GM12878 (cell line): ENCODE measurements around the gene CTAGE9. TPM values are rescaled to one million over a fixed set of nuclear protein-coding genes. Genes with fewer than 3 reads are reported as not detected.

Experiments used
- ASH2L ChIP-seq: fragments of 300-600, 200-600 bp; sonication (generic); IDR thresholded peaks from 2 replicates; pipeline ENCODE4 v1.6.1; 2017; ENCODE audit warnings: low read depth, mild to moderate bottlenecking, borderline replicate concordance
- CBFB ChIP-seq: IDR thresholded peaks from 2 replicates; pipeline ENCODE4 v1.6.1; 2016; ENCODE audit warnings: antibody characterized with exemption, low read depth
- CBX3 ChIP-seq: fragments of 200-600 bp; sonication (generic); IDR thresholded peaks from 2 replicates; pipeline ENCODE4 v1.6.1; 2016; ENCODE audit warnings: low read depth, borderline replicate concordance
- DPF2 ChIP-seq: fragments of 450-650 bp; IDR thresholded peaks from 2 replicates; pipeline ENCODE4 v1.6.1; 2017; ENCODE audit warnings: mild to moderate bottlenecking
- GATAD2B ChIP-seq: fragments of 450-650 bp; conservative IDR thresholded peaks from 2 replicates; pipeline ENCODE4 v1.6.1; 2017; ENCODE audit warnings: low read depth, mild to moderate bottlenecking, moderate library complexity
- HDAC6 ChIP-seq: fragments of 200-600 bp; sonication (generic); IDR thresholded peaks from one replicate; pipeline ENCODE4 v1.8.0; 2017; ENCODE audit warnings: antibody characterized with exemption; ENCODE audit not compliant: unreplicated experiment
- MEF2A ChIP-seq: IDR thresholded peaks from 2 replicates; pipeline ENCODE4 v1.6.1; 2011; ENCODE audit warnings: low read depth, mild to moderate bottlenecking, low read length, moderate library complexity; ENCODE audit not compliant: insufficient read depth
- MEF2B ChIP-seq: fragments of 450-650 bp; IDR thresholded peaks from 2 replicates; pipeline ENCODE4 v1.6.1; 2018; ENCODE audit warnings: mild to moderate bottlenecking, moderate library complexity; ENCODE audit not compliant: partially characterized antibody, poor library complexity, severe bottlenecking
- NFYB ChIP-seq: IDR thresholded peaks from 2 replicates; pipeline ENCODE4 v1.6.1; 2011; ENCODE audit warnings: low read depth, mild to moderate bottlenecking, low read length, improper control_type of control experiment, moderate library complexity; ENCODE audit not compliant: insufficient read depth
- NR2C1 ChIP-seq: fragments of 450-650 bp; IDR thresholded peaks from 2 replicates; pipeline ENCODE4 v1.6.1; 2017; ENCODE audit warnings: antibody characterized with exemption, mild to moderate bottlenecking, moderate library complexity
- PBX3 ChIP-seq: IDR thresholded peaks from 2 replicates; pipeline ENCODE4 v1.6.1; 2011; ENCODE audit warnings: mild to moderate bottlenecking, low read depth, low read length, moderate library complexity; ENCODE audit not compliant: insufficient replicate concordance
- POLR2AphosphoS2 ChIP-seq: IDR thresholded peaks from 2 replicates; pipeline ENCODE4 v1.6.1; 2011; ENCODE audit warnings: low read depth, mild to moderate bottlenecking, low read length, improper control_type of control experiment, moderate library complexity
- RELA ChIP-seq: fragments of 450-650 bp; IDR thresholded peaks from 2 replicates; pipeline ENCODE4 v1.8.0; 2014; ENCODE audit warnings: borderline replicate concordance; ENCODE audit not compliant: partially characterized antibody
- RELB ChIP-seq: fragments of 450-650 bp; IDR thresholded peaks from 2 replicates; pipeline ENCODE4 v1.6.1; 2017; ENCODE audit warnings: low read depth, mild to moderate bottlenecking, moderate library complexity
- SP1 ChIP-seq: IDR thresholded peaks from one replicate; pipeline ENCODE4 v1.6.1; 2011; ENCODE audit warnings: low read depth, low read length
- SREBF1 ChIP-seq: IDR thresholded peaks from 2 replicates; pipeline ENCODE4 v1.6.1; 2012; ENCODE audit warnings: mild to moderate bottlenecking, low read length
- TAF1 ChIP-seq: IDR thresholded peaks from 2 replicates; pipeline ENCODE4 v1.6.1; 2011; ENCODE audit warnings: mild to moderate bottlenecking, low read depth, low read length, borderline replicate concordance
- ZNF274 ChIP-seq: IDR thresholded peaks from one replicate; pipeline ENCODE4 v1.8.0; 2011; ENCODE audit not compliant: insufficient read length, insufficient read depth
- ZNF592 ChIP-seq: fragments of 450-650 bp; IDR thresholded peaks from 2 replicates; pipeline ENCODE4 v1.6.1; 2017; ENCODE audit warnings: mild to moderate bottlenecking, moderate library complexity
- ZNF687 ChIP-seq: fragments of 450-650 bp; IDR thresholded peaks from 2 replicates; pipeline ENCODE4 v1.6.1; 2017; ENCODE audit warnings: mild to moderate bottlenecking, moderate library complexity
- ZSCAN29 ChIP-seq: fragments of 450-650 bp; IDR thresholded peaks from 2 replicates; pipeline ENCODE4 v1.6.1; 2017; ENCODE audit warnings: mild to moderate bottlenecking, moderate library complexity
- polyA plus RNA-seq, 11 experiments: library from polyadenylated mRNA; depleted of rRNA in 4 of 11; unstranded in 6 of 11; stranded (reverse) in 5 of 11; fragments of >200 nt; fragmentation: Nextera tagmentation in 4 of 11; fragmentation: Illumina TruSeq in 1 of 11; extraction: Ambion mirVana in 4 of 11; extraction: Trizol in 1 of 11; gene quantifications; 1 replicate in 1 of 11; 2 replicates in 10 of 11; pipeline versions ENCODE4 v1.2.1 to v1.2.3, GENCODE V29; 2011 to 2016; ENCODE audit warnings: inconsistent platforms in 2 of 11, missing spikeins in 2 of 11, low read depth in 1 of 11
- total RNA-seq, 4 experiments: library from RNA; depleted of rRNA in 3 of 4; stranded (reverse); fragments of >200 nt in 3 of 4; fragmentation: Illumina TruSeq in 1 of 4; extraction: Trizol in 1 of 4; gene quantifications; 2 replicates each; pipeline versions ENCODE4 v1.2.1 to v1.2.3, GENCODE V29; 2013 to 2021

CTAGE9 gene
- total and polyA plus RNA-seq, 10 of the 15 experiments (the other 5 are each of a cell fraction or from before 2014, with no cell fraction given): 0.06 TPM; not detected in 9

- TF ChIP-seq ZNF592 (no peak), ZNF274 (no peak), DPF2 (no peak), ZSCAN29 (no peak), GATAD2B (no peak), CBFB (no peak), ASH2L (no peak), HDAC6 (no peak), TAF1 (no peak), RELA (no peak), MEF2B (peak; percentile 92), CBX3 (no peak), RELB (no peak), ZNF687 (no peak), POLR2AphosphoS2 (no peak), PBX3 (no peak), NFYB (no peak), SP1 (no peak), SREBF1 (peak; percentile 90), NR2C1 (no peak), MEF2A (peak; percentile 89)
Observed at GRCh38 chr6:131688286-131688685, 22.5 kb downstream of the CTAGE9 start (continued).
